Stimulated activated CD4-positive, alpha-beta T cell treated with anti-CD3 and anti-CD28 coated beads, TNF-alpha, amount 100 ng/mL, for 4 hours (primary cell): Measurements from ENCODE around the gene SLC22A7.
"Not testable (repeated sequence)": the region's sequence is repeated elsewhere in the genome, so short reads cannot be mapped to it uniquely, and the experiment has no call there.

Source experiments
- DNase-seq, 3 experiments: peaks; one replicate each; pipeline ENCODE4 v3.0.0-alpha.2; 2020; ENCODE audit warnings: low read depth in 3 of 3

The SLC22A7 gene

DNA sequence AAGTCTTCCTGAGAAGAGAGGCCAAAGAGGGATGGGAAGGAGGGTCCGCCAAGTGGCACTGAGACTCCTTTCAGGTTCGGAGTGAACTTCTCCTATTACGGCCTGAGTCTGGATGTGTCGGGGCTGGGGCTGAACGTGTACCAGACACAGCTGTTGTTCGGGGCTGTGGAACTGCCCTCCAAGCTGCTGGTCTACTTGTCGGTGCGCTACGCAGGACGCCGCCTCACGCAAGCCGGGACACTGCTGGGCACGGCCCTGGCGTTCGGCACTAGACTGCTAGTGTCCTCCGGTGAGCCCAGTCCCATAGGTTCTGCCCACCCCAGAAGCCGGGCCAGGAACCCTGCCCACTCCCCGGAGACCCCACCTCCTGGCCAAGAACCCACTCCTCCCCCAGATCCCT, 4.1 kb downstream of the SLC22A7 start:
- no peak for DNase-seq

DNA sequence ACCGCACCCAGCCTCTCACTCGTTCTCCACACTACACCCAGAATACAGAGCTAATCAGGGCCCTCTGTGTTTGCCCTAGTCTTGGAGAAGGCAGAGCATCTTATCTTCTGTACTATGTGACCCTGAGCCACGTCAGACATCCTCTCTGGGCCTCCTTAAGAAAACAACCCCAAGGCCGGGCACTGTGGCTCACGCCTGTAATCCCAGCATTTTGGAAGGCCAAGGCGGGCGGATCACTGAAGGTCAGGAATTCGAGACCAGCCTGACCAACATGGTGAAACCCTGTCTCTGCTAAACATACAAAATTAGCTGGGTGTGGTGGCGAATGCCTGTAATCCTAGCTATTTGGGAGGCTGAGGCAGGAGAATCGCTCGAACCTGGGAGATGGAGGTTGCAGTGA, 4.9 kb downstream of the SLC22A7 start:
- DNase-seq: not testable (repeated sequence)

DNA sequence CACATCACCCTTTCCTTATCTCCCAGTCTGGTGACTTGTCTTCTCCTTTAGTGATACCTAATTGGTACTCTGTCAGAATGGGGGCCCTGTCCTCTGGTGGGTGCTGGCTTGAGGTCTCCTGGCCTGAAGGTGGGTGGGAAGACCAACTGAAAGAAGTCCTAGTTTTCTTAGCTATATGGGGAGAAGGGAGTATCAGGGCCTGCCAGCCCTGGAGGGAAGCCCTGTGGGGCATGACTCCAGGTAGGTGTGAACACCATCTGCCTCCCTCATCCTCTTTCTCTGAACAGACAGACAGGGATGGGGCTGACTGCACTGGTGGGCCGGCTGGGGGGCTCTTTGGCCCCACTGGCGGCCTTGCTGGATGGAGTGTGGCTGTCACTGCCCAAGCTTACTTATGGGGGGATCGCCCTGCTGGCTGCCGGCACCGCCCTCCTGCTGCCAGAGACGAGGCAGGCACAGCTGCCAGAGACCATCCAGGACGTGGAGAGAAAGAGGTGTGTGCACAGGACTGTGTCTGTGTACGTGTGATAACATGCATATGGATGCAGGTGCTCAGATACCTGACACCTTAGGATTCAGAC, 5.8 kb downstream of the SLC22A7 start:
- no peak for DNase-seq

DNA sequence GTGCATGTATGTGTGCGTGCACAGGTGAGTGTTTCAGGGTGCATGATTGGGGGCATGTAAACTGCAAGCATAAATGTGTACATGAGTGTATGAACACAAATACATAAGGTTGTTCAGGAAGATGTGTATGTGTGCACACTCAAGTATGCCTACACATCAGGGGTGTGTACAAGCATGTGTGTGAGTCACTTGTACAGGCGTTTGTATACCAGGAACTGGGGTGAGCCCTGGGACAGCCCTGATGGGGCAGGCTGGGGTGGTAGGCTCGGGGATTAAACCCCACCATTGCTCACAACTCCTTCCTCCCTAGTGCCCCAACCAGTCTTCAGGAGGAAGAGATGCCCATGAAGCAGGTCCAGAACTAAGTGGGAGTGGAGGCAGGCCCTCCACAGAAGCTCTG, 6.3 kb downstream of the SLC22A7 start:
- no peak for DNase-seq

DNA sequence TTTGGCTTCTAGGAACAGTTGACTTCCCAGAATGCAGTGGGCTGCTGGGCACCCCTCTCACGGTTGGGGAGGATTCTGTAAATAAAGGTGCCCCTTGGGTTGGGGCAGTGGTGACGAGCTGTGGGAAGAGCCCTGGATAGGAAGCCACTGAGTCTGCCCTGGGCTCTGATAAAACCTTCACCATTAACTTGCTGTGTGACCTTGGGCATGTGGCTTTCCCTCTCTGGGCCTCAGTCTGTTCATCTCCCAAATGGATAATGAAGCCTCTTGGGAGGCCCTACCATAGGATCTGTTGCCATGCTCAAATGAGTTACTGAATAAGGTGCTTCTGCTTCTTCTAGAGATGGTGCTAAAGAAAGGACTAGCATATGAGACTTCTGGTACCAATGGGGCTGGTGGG, 6.8 kb downstream of the SLC22A7 start:
- no peak for DNase-seq

DNA sequence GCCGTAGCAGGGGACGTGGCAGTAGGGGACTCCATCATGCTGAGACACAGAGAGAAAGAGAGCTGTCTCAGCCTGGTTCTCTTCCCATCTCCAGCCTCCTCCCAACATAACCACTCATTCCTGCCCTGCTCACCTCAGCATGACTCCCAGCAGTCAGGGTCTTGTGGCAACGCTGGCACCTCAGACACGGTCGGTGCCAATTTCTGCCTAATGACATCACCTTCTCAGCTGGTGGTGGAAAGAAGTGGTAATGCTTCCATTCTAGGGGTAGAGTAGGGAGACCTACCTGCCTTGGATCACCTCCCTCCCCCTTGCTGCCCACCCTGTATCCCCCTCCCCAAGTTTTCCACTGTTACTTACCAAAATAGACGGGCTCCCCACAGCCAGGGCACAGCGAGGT, 8.0 kb downstream of the SLC22A7 start:
- no peak for DNase-seq

DNA sequence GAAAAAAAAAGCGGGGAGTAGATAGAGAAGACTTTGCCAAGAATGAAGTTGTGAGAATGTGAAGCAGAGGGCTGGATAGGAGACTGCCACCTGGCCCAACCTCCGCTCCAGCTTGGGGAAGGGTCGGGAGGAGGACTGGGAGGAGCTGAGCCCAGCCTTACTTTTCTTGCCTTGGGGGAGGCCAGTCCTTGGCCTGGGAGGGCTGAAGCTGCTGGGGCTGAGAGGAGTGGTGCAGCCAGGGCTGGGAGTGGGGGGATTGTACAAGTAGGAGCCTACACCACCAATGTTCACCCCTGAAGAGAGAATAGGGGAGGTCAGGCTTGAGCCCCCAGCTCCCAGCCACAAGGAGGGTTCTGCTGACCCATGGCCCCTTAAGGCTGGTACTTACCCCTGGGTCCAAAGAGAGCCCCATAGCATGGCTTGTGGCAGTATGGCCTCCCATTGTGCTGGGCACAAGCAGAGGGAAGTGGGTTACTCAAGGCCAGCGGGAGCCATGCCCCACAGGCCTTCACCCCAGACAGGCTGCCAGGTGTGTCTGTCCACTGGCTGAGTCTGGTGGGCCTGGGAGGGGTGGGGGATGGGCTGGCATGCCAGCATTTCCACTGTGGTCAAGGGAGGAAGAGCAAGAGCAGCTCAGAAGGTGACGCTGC, 9.5 kb downstream of the SLC22A7 start:
- DNase-seq: no peak

DNA sequence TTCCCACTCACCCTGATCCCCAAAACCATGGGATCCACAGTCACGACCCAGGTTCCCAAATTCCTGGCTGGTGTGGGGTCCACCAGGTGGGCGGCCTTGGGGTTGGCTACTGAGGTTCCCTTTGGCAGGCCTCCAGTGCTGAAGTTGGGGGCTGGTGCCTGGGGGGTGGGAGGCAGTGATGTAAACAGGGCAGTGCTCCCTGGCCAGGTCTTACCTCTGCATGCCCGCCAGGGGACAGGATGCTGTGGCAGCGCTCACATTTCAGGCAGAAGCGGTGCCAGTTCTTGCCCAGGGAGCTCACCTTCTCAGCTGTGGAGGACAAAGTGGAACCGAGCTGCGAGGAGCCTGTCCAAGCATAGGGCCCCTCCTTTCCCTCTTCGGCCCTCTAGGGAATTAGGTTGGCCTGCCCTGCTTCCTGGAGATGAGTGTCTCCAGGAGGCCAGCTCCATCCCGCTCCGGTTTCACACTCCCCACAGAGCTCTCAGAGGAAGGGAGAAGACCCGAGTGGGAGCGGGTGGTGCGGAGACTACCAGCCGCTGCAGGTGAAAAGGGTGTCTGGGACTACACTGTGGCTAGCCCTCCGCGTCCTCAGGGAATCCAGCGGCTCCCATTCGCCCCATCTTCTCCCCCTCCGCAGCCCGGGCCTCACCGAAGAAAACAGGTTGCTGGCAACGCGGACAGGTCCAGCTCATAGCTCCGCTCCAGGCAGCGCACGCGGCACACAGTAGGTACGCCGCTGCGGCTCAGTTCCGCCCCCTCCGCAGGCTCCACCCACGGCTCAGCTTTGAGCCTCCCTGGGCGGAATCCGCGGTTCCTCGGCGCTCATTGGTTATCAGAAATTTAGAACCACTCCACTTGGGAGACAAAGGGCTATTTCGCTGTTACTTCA, 10.3 kb downstream of the SLC22A7 start, which contains the start of gene CRIP3:
TSS of gene CRIP3 (minus strand) at position 726 of the 889 bp plus-strand sequence. CDS start at position 692, 34 bp downstream.
- peak; percentile 19 to 27 (median 23) for DNase-seq

DNA sequence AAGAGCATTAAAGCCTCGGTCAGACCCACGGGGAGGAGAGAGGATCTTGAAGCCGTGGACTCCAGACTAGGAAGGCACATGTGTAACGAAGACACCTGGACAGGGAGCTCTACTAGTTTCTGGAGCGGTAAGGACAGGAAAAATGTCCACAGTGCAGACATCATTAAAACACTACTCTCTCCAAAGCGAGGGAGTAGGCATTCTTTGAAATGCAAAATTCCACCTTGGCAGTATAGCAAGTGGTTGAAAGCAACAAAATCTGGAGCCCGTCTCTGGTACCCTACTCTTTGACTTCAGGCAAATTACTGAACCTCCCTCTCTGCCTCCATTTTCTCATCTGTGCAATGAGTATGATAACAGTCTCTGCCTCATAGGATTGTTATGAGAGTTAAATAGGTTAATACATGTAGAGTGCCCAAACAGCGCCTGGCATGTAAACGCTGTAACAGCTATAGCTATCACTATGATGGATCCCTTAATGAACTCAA, 11.0 kb downstream of the SLC22A7 start:
- DNase-seq: no peak

DNA sequence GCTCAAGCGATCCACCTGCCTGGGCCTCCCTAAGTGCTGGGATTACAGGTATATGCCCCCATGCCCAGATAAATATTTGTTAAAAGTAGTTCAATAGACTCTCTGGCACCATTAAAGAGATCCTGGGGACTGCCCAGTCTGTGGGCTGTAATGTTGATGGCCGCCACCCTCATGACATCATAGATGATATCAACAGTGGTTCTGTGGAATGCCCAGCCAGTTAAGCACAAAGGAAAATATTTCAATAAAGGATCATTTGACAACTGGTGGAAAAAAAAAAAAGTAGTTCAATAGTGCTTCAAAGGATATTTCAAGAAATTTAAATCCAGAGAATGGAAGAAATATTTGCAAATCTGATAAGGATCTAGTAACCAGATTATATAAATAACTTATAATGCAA, 12.1 kb downstream of the SLC22A7 start:
- DNase-seq: no peak

DNA sequence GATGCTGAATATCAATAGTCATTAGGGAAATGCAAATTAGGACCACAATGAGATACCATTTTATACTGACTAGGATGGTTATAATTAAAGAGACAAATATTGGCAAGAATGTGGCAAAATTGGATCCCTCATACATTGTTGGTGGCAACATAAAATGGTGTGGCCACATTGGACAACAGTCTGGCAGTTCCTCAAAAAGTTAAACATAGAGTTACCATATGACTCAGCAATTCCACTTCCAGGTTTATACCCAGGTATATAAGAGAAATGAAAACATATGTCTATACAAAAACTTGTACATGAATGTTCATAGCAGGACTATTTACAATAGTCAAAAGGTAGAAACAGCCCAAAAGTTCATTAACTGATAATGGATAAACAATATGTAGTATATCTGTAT, 12.6 kb downstream of the SLC22A7 start:
- no peak for DNase-seq

DNA sequence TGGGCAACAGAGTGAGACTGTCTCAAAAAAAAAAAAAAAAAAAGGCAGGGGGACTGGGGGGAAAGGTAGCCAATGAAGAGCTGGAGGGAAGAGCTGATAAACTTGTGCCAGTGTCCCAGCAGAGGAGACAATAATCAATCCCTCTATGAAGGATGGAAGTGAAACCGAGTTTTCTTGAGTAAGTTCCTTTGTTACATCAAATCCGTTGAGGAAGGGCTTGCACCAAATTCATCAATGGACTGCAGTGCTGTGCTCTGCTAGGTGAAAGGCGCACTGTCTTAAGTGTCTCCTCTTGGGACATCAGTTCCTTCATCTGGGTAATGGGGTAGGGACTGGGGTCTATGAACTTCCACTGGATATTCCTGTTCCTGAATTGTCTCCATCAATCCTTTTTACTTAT, 13.6 kb downstream of the SLC22A7 start:
- DNase-seq: no peak

DNA sequence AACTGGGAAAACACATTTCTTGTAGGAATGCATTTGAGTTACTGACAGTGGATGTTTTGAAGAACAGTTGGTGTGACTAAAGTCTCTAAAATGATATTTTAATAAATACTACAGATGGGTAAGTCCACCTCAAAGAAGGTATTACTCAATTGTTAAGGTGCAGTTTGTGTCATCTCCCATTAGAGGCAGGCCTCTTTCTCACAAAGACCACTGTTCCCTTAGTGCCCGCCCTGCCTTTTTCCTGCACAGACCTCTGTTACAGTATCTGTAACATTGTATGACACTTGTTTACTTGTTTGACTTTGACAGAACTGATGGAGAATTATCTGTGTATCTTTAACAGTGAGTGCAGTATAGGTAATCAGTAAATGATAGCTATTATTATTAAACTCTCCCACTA, 15.8 kb downstream of the SLC22A7 start:
- DNase-seq: no peak

DNA sequence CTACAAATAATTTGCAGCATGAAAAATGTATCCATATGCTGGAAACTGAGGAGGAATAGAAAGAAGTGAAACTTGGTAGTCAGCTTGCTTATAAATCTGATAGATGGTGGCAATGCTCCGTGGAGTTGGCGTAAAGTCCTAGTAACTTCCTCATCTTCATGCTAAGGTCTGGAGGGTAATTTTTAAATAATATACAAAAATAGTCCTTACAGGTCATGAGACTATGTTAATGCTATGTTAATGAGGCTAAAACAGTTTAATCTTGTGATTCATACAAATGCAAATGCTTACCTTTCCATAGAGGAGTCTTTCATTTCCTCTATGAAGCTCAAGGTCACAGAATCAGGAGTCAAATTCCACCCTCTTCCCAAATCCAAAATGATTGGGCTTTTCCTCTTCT, 20.0 kb downstream of the SLC22A7 start:
- no peak for DNase-seq

DNA sequence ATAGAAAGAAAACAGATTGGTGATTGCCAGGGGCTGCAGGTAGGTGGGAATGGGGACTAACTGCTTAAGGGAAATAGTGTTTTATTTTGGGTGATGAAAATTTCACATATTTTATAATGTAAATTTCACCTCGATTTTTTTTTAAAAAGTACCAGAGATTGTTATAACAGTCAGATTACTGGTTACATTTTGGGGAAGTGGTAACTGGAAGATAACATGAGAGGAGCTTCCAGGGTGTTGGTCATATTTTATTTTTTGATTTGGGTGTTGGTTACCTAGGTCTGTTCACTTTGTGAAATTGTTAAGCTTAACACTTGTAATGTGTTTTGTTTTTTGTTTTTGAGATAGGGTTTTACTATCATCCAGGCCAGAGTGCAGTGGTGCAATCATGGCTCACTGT, 27.8 kb downstream of the SLC22A7 start:
- DNase-seq: no peak

DNA sequence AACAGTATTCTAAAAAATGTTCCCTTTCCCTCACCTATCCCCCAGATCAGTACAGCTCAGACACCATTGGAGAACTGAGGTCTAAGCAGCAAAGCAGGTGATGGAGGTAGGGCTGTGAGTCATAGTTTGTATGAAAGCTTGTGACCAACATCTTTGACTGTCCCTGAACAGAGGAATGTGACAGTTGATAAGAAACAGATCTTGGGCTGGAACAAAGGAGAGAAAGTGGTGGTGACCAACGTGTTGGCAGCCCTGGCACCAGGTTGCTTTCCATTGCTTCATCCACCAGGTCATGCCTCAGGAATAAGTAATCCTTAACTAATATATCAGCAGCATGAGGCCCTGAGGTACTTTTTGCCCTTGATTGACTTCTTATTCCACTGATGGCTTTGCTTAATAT, 30.5 kb downstream of the SLC22A7 start:
- DNase-seq: no peak

DNA sequence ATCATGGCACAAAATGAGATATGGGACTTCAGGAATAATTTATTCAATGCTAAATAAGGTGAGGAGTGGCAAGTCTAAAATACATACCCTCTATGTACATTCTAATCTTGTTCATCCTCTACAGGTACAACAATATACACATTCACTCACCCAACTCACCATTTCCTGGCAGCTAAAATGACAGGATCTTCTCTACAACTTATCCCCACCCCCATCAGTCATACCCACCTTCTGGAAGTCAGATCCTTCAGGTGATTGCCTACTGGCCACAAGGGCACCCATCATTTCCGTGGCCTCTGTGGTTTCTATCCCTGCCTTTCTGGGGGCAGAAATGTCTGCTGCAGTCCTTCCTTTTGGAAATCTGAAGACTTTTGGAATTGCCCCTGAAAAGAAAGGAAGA, 33.4 kb downstream of the SLC22A7 start:
- DNase-seq: no peak

DNA sequence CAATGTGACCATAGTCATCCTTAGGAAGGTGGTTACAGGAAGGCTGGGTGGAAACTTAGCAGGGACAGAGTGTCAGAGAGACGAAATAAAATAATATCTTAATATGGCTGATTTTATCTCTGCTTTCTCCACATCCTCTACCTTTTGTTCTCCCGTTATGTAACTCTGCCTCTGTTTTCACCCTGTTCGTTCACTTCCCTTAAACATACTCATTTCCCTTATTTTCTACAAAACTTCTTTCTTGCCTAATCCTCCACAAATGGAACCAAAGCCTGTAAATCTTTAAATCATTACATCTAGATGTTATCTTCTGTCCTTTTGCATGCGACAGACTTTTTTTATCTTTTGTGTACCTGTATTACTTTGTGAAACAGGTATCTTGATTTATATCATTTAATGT, 33.8 kb downstream of the SLC22A7 start:
- no peak for DNase-seq

DNA sequence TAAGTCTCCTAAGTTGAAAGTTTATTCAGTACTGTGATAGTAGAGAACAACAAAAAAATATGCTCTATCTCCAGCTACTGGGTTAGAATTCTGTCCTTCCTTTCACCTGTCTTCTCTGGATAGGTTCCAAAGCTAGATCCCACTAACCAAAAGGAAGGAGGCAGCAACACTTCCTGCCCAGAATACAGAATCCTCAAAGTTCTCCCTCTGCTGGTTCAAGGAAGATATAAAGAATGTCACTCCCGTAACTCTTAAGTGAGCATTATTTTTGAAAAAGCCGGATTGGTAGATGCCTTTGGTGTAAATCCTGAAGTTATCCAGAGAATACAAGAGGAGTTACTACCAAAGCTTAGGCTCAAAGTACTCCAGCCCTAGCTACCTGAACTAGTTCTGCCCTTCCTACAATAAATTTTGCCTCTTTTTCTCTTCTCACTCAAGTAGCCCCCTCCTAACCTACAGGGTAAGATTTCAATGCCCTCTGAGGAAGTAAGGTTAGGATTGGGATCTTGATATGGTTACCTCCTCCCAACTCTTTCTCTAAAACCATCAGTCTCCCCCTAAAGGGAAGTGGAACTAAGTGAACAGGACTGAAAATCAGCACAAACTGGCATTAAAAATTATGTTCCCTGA, 36.5 kb downstream of the SLC22A7 start:
- DNase-seq: no peak

DNA sequence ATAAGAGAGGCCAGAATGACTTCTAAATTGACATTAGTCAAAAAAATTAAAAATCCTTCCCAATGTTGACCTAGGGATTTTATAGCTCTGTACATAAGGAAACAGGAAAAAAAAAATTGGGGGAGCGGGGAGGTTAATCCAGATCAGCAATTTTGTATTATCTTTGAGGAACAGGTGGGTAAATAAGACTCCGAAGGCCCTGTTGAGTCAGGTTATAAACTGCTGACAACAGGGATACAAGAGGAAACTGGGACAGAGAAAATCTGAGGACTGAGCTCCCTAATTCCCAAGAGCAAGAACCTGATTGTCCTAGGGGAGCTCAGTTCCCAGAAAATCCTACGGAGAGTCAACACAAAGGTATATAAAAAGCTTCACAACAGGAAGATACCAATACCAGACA, 37.4 kb downstream of the SLC22A7 start:
- DNase-seq: no peak

DNA sequence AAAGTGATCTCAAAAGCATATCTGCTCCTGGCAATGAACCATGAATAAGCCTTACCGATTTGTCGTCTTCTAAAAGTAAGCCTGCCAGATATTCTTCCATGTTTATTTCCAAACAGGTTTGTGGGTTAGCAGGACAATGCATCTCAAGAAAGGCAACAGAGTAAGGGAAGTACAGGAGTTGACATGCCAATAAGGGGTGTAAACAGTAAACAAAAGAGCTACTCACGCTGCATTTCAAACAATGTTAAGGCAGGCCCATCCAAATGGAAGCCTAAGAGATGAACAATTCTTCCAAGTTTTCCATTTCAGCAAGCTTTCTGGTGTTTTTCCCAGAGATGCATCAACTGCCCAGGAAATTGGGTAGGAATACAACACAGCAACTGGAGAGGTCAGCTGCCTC, 38.3 kb downstream of the SLC22A7 start:
- no peak for DNase-seq

DNA sequence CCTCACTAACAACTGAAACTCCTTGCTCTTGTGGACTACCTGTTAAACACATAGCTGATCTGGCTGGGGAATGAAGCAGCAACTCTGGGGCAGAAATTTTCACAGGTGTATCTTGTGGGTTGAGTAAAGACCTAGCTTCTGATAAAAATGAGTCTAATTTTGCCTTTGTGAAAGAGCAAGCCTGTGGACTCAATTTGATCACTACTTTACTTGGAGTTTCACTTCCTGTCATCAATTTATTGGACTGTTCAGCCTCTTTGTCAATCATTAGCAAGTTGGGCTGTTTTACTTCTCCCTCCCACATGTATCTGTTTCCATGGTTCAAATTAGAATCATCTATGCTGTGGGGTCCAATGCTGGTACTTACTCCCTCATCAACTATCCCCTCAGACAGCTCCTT, 40.2 kb downstream of the SLC22A7 start:
- no peak for DNase-seq
